ENCODE data around the gene TECPR1.
"Not testable (repeated sequence)": the region's sequence is repeated elsewhere in the genome, so short reads cannot be mapped to it uniquely, and the experiment has no call there.

TECPR1 gene

DNA sequence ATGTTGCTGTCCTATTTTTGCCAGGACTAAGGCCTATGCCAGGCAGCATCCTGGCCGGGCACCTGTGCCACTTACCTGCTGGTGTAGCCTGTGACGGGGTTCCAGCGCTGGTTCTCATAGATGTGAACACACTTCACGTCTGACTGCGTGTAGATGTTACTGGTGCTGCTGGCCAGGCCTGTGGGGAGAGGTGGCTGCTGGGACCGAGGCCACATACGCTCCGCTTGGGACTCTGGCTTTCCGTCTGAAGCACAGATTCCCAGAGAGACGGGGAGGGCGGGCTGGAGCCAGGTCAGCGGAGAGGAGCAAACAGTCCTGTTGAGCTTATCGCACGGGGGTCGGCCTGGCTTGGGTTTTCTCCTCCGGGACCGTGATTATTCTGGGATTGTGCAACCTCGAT, 24.1 kb downstream of the TECPR1 start:
- no peak for DNase-seq (ENCODE audit: low read depth)

DNA sequence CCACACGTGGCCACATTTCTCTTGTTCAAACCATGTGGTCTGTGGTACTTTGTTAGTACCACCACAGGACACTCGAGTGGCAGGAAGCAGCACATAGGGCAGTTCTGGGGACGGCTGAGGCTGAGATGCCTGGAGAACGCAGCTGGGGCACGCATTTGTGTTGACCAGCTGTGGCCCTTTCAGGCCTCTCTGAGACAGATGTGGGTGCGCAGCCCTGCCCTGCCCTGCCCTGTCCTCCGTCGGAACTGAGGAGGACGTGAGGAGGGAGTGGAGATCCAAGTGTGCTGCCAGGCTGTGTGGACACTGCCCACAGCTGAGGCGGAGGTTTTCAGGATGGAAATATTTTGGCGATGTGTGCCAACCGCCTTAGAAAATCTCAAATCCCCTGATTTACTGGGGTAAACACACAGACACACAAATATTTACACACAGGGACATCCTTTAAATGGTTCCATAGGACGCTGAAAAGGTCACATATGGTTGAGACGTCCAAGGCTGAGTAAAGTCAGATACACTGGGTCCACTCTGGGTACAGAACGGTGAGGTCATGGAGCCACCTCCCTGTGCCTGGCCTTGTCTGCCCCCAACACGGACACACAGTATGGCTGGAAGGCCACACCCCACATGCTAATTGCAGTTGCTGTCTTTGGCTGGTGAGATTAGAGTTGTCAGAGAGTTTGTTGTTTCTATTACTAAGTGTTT, 26.0 kb downstream of the TECPR1 start:
- DNase-seq (ENCODE audit: low read depth) = no peak

DNA sequence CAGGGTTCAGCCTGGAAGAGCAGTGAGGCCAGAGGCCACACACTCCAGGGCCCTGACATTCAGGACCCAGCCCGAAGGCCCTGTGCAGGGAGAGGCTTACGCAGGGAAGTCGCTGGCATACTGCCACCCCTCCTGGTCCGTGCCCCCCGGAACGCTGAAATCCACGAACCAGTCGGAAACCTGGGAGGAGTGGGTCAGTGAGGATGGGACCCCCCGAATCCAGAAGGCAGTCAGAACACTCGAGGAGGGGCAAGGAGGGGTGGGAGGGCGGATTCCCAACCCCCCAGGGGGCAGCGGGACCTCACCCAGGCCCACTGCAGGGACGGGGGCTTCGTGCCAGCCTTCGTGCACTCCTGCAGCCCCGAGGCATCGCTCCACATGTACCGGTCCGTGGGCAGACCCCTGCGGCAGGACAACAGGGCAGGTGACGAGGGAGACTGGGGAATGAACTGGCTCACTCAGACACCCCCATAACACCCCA, 27.3 kb downstream of the TECPR1 start:
- no peak for DNase-seq (ENCODE audit: low read depth)

DNA sequence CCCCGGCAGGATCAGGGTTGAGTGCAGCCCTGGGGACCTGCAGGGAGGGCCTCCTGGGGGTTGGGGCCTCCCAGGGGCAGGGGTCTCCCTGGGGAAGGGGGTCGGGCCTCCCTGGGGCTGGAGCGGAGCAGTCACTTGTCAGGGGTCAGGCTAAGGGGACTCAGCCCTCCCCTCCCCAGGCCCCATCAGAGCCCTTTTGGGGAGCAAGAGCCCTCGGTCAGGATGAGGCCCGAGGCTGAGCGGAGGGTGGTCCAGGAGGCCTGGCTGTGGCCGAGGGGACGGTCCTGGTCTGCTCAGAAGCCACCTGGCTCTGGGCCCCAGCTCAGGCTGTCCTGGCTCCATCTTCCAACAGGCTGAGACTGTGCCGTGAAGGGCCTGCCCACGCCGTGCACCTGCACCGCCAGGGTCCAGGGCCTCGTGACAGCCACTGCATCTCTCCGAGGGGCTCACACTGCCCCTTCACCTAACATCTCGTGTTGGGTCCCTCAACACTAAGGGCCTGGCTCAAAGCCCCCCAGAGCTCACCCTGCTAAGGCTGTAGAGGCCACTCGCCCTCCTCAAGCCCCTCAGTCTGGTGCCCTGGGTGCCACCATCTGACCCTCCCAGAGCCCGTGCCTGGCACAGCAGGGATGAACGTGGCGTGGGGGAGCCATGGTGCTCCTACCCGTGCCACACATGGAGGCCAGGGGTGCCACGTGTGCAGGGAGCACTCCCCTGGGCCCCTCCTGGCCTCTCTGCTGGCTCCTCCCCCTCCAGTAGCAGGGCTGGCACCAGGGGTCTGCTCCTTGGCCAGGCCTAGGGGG, 27.9 kb downstream of the TECPR1 start:
- no peak for DNase-seq (ENCODE audit: low read depth)

DNA sequence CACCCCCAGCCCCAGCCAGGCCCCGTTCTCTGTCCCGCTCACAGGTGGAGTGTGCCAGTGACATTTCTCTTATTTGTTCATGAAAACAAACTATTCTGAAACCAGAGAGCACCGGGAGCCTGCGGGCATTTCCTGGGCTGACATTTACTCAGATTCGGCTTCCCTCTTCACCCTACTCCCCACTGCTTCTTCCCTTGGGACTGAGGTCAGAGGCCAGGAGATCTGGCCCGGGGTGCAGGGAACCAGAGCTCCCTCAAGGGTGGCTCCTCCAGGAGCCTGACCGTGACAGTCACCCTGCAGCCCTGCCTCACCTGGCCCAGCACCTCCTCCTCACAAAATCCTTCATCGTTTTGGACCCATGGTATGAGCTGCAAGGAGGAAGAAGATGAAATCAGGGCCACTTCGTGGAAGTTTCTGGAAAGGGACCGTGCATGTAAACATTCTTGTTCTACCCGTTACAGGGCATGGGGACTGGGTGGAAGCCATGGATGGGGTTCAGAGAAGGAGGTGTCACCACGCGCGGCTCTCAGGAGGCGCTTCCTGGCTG, 28.6 kb downstream of the TECPR1 start:
- DNase-seq (ENCODE audit: low read depth) = no peak

DNA sequence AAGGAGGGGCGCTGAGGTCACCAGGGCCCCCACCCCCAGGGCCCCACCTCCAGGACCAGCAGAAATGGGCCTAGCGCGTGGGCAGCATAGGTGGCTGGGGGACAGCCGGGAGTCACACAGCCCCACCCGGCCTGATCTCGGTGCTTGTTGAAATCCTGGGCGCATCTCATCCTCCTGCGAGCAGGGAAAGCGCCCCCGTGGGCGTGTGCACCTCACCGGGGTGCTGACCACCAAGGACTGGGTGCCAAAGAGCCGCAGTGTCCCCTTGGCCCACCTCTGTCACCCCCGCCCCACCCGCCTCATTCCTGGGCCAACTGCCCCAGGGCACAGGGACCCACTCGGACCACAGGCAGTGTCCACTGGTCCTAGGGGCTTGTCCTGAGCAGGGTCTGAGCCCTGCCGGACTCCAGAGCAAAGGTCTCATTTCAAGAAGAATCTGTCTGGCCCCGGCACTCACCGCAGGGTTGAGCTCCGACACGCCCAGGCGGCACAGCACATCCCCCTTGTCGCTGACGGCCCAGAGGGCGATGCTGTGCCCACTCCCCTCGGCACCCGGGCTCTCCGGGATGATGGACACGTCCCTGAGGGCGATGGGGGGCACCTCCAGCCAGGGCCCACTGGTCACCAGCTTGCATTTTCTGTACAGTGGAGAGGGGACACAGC, 29.4 kb downstream of the TECPR1 start:
- no peak for DNase-seq (ENCODE audit: low read depth)

DNA sequence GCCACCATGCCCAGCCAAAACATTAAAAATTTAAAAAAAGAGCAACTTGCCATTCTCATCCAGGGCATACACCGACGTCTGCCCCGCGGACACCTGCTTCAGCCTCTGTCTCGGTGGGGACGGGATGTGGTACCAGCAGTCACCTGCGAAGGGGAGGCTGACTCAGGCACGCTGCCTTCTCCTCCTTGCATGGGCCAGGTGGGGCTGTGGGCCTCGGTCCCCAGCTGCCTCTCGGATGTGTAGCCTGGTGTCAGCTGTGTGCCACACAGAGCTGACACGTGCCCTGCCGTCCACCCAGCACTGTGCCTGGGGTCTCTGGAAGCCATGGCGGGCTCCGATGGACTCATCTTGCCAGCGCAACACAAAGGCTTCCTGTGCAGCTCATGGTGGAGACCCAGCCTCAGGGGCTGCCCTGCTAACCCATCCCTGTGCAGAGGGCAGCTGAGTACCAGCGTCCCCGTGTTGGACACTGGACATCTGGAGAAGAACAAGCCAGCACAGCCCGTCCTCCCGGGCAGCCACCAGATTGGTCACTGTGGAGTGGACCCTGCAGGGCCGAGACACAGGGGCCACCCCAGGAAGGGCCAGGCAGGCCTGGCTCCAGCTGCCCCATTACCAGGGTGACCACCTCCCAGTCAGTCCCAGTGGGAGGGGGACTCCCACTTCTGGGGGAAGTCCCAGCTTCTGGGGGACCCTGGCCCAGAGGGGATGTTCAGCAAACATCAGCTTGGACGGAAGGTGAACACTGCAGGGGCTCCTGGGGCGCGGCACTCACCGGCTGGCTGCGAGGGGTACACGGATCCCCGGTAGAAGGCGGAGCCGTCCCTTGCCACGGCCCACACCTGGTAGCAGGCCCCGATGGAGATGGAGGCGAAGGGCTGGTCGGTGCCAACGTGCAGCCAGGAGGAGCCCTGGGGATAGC, 30.2 kb downstream of the TECPR1 start:
- no peak for DNase-seq (ENCODE audit: low read depth)

DNA sequence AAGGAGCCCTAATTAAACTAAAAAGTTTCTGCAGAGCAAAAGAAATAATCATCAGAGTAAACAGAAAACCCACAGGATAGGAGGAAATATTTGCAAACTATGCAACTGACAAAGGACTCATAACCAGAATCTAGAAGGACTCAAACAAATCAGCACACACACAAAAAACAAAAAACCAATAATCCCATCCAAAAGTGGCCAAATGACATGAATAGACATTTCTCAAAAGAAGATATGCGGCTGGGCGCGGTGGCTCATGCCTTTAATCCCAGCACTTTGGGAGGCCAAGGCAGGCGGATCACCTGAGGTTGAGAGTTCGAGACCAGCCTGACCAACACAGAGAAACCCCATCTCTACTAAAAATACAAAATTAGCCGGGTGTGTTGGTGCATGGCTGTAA, 32.6 kb downstream of the TECPR1 start:
- not testable (repeated sequence) for DNase-seq (ENCODE audit: low read depth)

DNA sequence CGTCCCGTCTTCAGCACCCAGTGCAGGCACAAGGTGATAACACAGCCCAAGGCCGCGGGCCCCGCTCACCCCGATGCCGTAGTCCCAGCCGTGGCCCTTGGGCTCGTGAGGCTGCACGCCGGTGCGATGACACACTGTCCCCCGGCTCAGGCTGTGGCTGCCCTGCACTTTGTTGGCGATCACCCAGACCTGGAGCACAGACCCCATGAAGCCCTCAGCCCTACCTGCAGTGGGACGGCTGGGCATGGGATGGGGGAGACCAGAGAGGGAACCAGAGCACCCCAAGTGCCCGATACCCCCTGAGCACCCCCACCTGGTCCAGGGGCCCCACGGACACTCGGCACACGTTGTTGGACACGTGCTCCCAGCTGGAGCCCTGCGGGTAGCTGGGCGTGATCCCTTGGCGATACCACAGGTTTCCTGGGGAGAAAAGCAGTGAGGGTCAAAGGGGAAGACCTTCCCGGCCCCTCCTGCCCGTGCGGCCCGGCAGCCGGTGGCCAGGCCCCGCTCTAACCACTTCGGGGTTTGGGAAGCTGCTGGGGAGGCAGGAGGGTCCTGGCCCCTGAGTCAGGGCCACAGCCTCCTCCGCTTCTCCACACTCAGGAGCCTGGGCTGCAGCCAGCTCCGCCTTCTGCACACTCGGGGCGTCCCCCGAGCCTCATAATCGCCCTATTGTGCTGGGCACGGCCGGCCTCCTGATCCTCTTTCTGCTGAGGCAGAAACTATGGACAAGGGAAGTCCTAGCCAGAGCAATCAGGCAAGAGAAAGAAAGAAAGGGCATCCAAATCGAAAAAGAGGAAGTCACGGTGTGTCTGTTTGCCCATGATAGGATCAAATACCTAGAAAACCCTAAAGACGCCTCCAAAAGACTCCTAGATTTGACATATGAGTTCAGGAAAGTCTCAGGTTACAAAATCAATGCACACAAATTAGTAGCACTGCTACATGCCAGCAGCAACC, 34.1 kb downstream of the TECPR1 start:
- DNase-seq (ENCODE audit: low read depth) = no peak

DNA sequence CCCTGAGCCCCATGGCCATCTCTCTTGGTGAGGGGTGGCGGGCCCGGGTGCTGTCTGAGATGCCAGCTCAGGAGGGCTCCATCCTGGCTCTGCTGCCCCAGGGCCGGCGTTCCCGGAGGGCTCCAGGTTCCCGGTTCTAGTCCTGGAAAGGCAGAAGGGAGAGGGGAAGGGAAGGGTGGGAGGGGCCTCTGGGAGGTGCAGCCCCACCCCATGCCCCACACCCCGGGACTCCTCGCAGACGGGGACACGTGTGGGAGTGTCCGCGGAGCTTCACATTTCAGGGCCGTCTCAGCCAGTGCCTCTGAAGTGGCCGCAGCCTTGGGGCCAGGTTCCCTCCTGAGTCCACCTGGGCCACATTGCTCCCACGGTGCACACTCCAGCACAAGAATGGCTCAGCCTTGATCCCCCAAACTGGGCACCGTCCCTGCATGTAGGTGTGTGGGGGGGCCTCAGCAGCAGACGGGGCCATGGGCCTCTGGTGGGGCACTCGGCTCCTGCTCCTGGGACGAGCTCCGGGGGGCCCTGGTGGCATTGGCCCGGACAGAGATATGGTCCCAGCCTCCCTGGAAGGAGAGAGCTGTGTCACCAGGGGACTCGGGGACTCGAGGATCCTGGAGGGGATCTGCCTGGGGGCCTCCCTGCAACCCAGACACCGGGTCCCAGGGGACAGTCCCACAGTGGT, 35.0 kb downstream of the TECPR1 start:
- no peak for DNase-seq (ENCODE audit: low read depth)

DNA sequence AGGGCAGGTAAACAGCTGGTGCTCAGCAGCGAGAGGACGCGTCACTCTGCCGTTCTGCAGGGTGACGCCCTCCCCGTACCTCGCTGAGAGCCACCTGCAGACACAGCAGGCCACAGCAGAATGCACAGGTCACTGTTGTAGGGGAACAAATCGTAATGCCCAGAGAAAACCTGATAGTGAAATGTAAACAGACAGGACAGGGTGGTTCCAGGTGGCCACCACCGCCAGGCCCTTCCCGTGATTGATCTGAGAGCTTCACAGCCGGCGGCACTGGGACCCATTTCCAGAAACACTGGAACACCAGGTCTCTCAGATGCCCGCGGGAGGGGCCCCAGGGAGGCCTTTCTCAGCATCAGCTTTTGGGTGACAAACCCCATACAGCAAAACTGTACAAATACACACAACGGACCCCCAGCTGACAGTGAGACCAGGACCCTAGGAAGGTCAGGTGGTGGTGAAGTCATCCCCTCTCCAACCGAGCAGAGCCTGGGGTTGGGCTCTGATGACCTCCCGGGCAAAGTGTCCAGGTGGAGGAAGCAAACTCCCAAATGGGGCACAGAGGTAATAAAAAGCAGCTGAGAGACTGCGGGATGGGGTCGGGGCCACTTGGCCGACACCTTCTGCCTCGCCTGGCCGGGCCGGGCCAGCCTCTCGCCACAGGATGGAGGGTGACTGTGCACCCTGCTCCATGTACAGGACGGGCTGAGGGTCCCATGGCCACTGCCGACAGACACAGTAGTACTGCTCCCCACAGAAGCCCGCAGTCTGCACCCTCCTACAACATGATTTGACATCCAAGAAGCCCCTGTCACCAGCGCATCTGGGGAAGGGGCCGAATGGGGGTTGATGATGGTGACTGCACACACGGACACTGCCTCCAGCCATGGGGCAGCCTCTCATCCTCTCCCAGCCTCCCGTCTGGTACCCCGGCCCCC, 36.2 kb downstream of the TECPR1 start:
- DNase-seq (ENCODE audit: low read depth) = no peak

DNA sequence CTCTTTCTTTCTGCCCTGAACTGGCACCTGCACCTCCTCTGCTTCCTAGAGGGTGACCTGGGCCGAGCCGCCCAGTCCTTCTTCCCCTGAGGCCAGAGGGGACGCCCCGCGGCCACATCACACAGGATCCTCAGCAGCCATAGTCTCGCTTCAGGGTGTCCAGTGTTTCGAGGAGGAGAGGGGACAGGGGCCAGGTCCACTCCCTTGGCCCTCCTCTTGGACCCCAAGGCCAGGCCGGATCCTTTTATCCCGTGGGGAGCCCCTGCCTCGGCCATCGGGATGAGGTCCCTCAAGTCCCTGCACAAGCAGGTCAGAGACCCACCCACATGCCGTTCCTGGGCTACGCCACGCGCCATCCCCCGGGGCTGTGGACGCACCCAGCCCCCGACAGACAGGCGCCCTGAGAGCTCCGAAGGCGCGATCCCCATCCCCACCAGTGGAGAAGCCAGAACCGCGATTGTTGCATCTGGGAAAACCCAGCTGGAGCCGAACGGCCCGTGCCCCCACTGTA, 37.2 kb downstream of the TECPR1 start:
- no peak for DNase-seq (ENCODE audit: low read depth)

DNA sequence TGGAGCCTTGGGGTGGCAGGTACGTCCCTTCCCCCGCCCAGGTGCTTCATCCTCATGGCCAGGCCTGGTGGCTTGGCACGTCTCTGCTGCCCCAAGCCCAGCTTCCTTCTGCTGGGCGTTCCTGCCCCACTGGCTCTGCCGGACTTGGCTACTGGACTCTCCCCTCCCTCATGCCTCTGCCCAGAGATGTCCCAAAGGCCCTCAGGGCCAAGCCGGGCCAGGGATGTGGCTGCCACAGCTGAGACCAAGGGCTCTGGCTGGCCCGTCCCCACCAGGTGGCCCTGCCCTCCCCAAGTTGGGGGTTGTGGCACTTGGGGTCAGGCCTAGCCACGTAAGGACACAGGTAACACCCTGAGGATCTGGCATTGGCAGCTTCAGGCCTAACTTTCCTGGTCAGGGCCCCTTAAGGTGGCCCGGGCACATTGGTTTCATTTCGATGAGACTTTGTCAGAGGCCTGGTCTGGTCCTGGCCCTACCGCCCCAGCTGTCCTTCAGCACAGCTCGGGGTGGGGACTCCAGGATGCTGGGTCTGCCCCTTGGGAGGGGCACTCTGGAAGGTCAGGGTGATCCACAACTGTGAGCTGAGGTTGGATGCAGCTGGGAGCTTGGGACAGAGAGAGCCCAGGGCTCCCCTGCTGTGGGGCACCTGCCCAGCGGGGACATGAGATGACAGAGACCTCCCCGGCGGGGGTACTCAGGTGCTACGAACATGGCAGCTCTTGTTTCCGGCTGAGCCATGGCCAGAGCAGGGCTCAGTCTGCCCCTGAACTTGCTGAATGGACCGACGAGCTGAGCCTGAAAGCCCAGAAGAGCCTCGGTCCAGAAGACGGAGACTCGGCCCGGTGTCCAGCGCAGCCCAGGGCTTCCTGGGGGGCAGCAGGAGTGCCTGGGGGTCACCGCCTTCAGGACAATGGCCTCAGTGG, 37.9 kb downstream of the TECPR1 start:
- DNase-seq (ENCODE audit: low read depth) = no peak

DNA sequence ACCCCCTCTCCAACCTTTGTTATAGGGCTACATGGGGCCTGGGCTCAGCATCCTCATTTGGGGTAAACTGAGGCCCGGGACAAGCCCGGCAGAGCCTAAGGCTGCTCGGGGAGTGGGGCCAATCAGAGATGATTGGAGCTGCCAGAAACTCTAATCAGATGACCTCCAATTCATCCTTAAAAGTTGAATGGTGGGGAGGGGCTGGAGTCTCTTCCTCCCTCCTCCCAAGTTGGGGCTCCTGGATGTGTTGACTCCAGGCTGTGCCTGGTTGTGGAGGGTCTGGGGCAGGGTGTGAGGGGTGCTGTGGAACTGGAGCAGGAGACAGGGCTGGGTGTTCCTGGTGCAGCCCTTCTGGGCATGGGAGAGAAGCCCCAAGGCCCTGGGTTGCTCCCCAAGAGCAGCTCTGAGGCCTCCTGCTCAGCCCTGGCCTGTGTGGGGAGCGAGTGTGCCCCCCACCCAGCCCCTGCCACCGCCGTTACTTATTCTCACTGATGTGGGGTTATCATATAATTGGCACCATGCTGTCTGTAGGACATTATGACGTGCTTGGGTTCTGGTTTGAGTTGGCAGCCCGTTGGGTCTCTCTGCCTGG, 38.6 kb downstream of the TECPR1 start:
- no peak for DNase-seq (ENCODE audit: low read depth)

DNA sequence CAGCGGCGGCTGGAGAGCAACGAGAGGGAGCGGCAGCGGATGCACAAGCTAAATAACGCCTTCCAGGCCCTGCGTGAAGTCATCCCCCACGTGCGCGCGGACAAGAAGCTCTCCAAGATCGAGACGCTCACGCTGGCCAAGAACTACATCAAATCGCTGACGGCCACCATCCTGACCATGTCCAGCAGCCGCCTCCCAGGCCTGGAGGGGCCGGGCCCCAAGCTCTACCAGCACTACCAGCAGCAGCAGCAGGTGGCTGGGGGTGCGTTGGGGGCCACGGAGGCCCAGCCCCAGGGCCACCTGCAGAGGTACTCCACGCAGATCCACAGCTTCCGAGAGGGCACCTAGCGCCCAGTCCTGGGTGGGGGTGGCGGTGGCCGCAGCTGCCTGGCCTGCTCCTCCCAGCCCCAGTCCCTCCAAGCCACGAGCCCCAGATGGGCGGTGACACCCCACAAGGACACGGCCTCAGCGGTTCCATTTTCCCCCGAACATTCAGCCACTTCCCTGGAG, 39.4 kb downstream of the TECPR1 start:
- DNase-seq (ENCODE audit: low read depth) = no peak

DNA sequence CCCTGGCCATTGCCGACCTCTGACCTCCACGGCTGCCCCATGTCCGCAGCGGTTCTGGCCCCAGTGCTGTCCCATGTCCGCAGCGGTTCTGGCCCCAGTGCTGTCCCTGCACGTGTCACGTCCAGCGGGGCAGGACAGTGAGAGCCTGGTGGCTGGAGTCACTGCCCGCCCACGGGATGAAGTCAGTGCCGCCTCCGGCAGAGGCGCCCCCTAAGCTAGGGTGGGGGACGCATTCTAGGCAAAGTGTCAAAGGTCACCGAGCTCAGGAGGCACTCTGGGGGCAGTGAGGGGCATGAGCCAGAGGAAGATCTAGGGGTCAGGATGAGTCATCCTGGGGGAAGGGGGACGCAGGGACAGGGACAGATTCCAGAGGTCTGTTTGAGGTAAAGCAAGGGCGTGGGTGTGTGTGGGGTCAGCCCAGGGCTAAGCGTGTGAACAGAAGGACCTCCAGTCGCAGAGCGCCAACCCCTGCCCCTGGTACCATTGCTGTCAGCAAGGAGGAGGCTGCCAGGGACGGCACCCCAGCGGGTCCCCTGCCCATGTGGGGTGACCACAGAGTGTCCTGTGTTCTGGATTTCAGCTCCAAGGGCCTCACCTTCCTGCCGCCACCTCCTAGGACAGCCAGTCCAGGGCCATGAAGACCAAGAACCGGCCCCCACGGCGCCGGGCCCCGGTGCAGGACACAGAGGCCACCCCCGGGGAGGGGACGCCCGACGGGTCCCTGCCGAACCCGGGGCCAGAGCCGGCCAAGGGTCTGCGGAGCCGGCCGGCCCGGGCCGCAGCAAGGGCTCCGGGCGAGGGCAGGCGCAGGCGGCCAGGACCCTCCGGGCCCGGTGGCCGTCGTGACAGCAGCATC, 40.1 kb downstream of the TECPR1 start:
- DNase-seq (ENCODE audit: low read depth) = no peak

Measured in stimulated activated CD8-positive, alpha-beta memory T cell treated with anti-CD3 and anti-CD28 coated beads, Interleukin-7, amount 100 ng/mL, for 24 hours (primary cell).